SK-N-SH (cell line): ENCODE measurements around the gene SLCO4A1. TPM values are rescaled to one million over a fixed set of nuclear protein-coding genes. Genes with fewer than 3 reads are reported as not detected.

Source experiments
- CTCF ChIA-PET: fragments of 300-600, 350-600 bp; formaldehyde crosslinking; extraction: SDS; loops from one replicate; lab custom pipeline; 2021; lab: Yijun Ruan, JAX
- POLR2A ChIA-PET: fragments of 350-600 bp; sonication (Branson Sonifier 250); formaldehyde crosslinking; extraction: SDS; loops from one replicate; lab custom pipeline; 2020; ENCODE audit warnings: antibody characterized with exemption, inconsistent platforms; lab: Yijun Ruan, JAX
- DNase-seq: peaks from one replicate; pipeline ENCODE4 v3.0.0; 2012
- H2AFZ ChIP-seq: fragments of 200-600 bp; sonication (generic); 2 replicates; pipeline ENCODE4 v1.8.1; 2016; ENCODE audit warnings: antibody characterized with exemption, mild to moderate bottlenecking, low read depth
- H3F3A ChIP-seq: fragments of 200-600 bp; sonication (generic); replicated peaks from 2 replicates; pipeline ENCODE3; 2016; ENCODE audit warnings: antibody characterized with exemption, mild to moderate bottlenecking; ENCODE audit not compliant: insufficient read depth
- H3K27ac ChIP-seq, 2 experiments: fragments of 200-500 bp in 1 of 2; fragments of 200-600 bp in 1 of 2; sonication (Bioruptor generic) in 1 of 2; sonication (generic), shearing (Covaris generic) in 1 of 2; 2 replicates each; pipeline versions ENCODE4 v1.5.1 to v1.6.1; 2014 to 2016; ENCODE audit warnings: low read depth in 2 of 2, inconsistent platforms in 1 of 2, low read length in 1 of 2, mild to moderate bottlenecking in 1 of 2, mixed read lengths in 1 of 2
- H3K27me3 ChIP-seq: fragments of 200-600 bp; sonication (generic), shearing (Covaris generic); 2 replicates; pipeline ENCODE4 v1.6.1; 2016; ENCODE audit warnings: mixed run types; ENCODE audit not compliant: insufficient read depth
- H3K36me3 ChIP-seq, 2 experiments: fragments of 200-500 bp in 1 of 2; fragments of 200-600 bp in 1 of 2; sonication (Bioruptor generic) in 1 of 2; sonication (generic) in 1 of 2; replicated peaks in 1 of 2; 2 replicates each; pipeline versions ENCODE3 to v1.5.1; 2014 to 2016; ENCODE audit warnings: low read length in 1 of 2, mild to moderate bottlenecking in 1 of 2; ENCODE audit not compliant: insufficient read depth in 2 of 2, control insufficient read depth in 1 of 2
- H3K4me1 ChIP-seq, 2 experiments: fragments of 200-500 bp in 1 of 2; fragments of 200-600 bp in 1 of 2; sonication (Bioruptor generic) in 1 of 2; sonication (generic), shearing (Covaris generic) in 1 of 2; 2 replicates each; pipeline versions ENCODE4 v1.5.1 to v1.6.1; 2014 to 2016; ENCODE audit warnings: low read depth in 1 of 2, low read length in 1 of 2, mixed run types in 1 of 2; ENCODE audit not compliant: insufficient read depth in 2 of 2, control insufficient read depth in 1 of 2
- H3K4me2 ChIP-seq: fragments of 200-600 bp; sonication (generic), shearing (Covaris generic); 2 replicates; pipeline ENCODE4 v1.6.1; 2017; ENCODE audit warnings: mixed run types
- H3K4me3 ChIP-seq, 2 experiments: fragments of 200-500 bp in 1 of 2; fragments of 200-600 bp in 1 of 2; sonication (Bioruptor generic) in 1 of 2; sonication (generic), shearing (Covaris generic) in 1 of 2; 2 replicates each; pipeline versions ENCODE4 v1.5.1 to v1.8.1; 2014 to 2016; ENCODE audit warnings: low read depth in 2 of 2, inconsistent platforms in 1 of 2, low read length in 1 of 2, mild to moderate bottlenecking in 1 of 2, mixed read lengths in 1 of 2, moderate library complexity in 1 of 2
- H3K79me2 ChIP-seq: fragments of 200-600 bp; sonication (generic); 2 replicates; pipeline ENCODE4 v1.8.1; 2017; ENCODE audit warnings: mild to moderate bottlenecking; ENCODE audit not compliant: insufficient read depth
- H3K9ac ChIP-seq: fragments of 200-600 bp; sonication (generic); 2 replicates; pipeline ENCODE4 v1.6.1; 2017; ENCODE audit warnings: mixed run types
- H3K9me2 ChIP-seq: fragments of 200-600 bp; sonication (generic); 2 replicates; pipeline ENCODE4 v1.6.1; 2017; ENCODE audit warnings: mixed run types
- H3K9me3 ChIP-seq: fragments of 200-600 bp; sonication (generic); 2 replicates; pipeline ENCODE4 v1.6.1; 2017; ENCODE audit warnings: mixed run types, mild to moderate bottlenecking, moderate library complexity
- H4K20me1 ChIP-seq: fragments of 200-600 bp; sonication (generic); 2 replicates; pipeline ENCODE4 v1.6.1; 2017; ENCODE audit warnings: mild to moderate bottlenecking, mixed run types; ENCODE audit not compliant: insufficient read depth
- CHD2 ChIP-seq: fragments of 150-350 bp; IDR thresholded peaks from 2 replicates; pipeline ENCODE4 v1.6.1; 2018; ENCODE audit warnings: low read length; ENCODE audit not compliant: partially characterized antibody
- EZH2phosphoT487 ChIP-seq: fragments of 200-600 bp; sonication (generic); IDR thresholded peaks from 2 replicates; pipeline ENCODE4 v1.6.1; 2017; ENCODE audit warnings: low read depth, mixed run types, mild to moderate bottlenecking, antibody characterized with exemption, moderate library complexity, borderline replicate concordance
- FOXJ3 ChIP-seq: sonication (generic); formaldehyde crosslinking; IDR thresholded peaks from 2 replicates; pipeline ENCODE4 v1.5.1; 2020; ENCODE audit warnings: mild to moderate bottlenecking, missing genetic modification reagents
- FOXM1 ChIP-seq: IDR thresholded peaks from 2 replicates; pipeline ENCODE4 v1.4.0; 2012; ENCODE audit warnings: low read depth, mild to moderate bottlenecking
- GABPA ChIP-seq: IDR thresholded peaks from 2 replicates; pipeline ENCODE4 v1.4.0; 2012; ENCODE audit warnings: low read depth, mild to moderate bottlenecking
- MAX ChIP-seq: IDR thresholded peaks from 2 replicates; pipeline ENCODE4 v1.4.0; 2012; ENCODE audit warnings: low read depth
- MEF2A ChIP-seq: IDR thresholded peaks from 2 replicates; pipeline ENCODE4 v1.4.0; 2012; ENCODE audit warnings: low read depth, borderline replicate concordance
- MXI1 ChIP-seq: IDR thresholded peaks from 2 replicates; pipeline ENCODE4 v1.6.1; 2012; ENCODE audit warnings: mild to moderate bottlenecking, low read depth, low read length, improper control_type of control experiment
- POLR2AphosphoS5 ChIP-seq: IDR thresholded peaks from 2 replicates; pipeline ENCODE4 v1.6.1; 2012; ENCODE audit warnings: low read depth, low read length
- RAD21 ChIP-seq: IDR thresholded peaks from 2 replicates; pipeline ENCODE4 v1.6.1; 2012; ENCODE audit warnings: mild to moderate bottlenecking, low read length
- RXRA ChIP-seq: IDR thresholded peaks from 2 replicates; pipeline ENCODE4 v1.4.0; 2012; ENCODE audit warnings: low read depth, mild to moderate bottlenecking, borderline replicate concordance
- SIN3A ChIP-seq: IDR thresholded peaks from 2 replicates; pipeline ENCODE4 v1.6.1; 2012; ENCODE audit warnings: low read depth, mild to moderate bottlenecking, low read length, moderate library complexity, borderline replicate concordance
- SMC3 ChIP-seq: IDR thresholded peaks from 2 replicates; pipeline ENCODE4 v1.6.1; 2012; ENCODE audit warnings: low read depth, low read length, improper control_type of control experiment
- TAF1 ChIP-seq: IDR thresholded peaks from 2 replicates; pipeline ENCODE4 v1.6.1; 2012; ENCODE audit warnings: low read depth, mild to moderate bottlenecking, low read length, moderate library complexity, borderline replicate concordance
- TEAD4 ChIP-seq: IDR thresholded peaks from 2 replicates; pipeline ENCODE4 v1.4.0; 2012; ENCODE audit warnings: mild to moderate bottlenecking, borderline replicate concordance; ENCODE audit not compliant: insufficient read depth
- YY1 ChIP-seq: IDR thresholded peaks from 2 replicates; pipeline ENCODE4 v1.4.0; 2012; ENCODE audit warnings: low read depth, mild to moderate bottlenecking
- WGBS: methylation state at CpG from one replicate; pipeline ENCODE4 v1.1.6; 2017; ENCODE audit warnings: low lambda C conversion rate; 5-methylcytosine and 5-hydroxymethylcytosine counted together
- polyA plus RNA-seq, 3 experiments: library from polyadenylated mRNA; depleted of rRNA; stranded (reverse); fragments of >200 nt; gene quantifications; 2 replicates each; pipeline ENCODE4 v1.2.3, GENCODE V29; 2012
- TF ChIP-seq, protein P1 (sequence below): IDR thresholded peaks from 2 replicates; pipeline ENCODE4 v1.6.1; 2012; ENCODE audit warnings: mild to moderate bottlenecking, low read depth, low read length, moderate library complexity

SLCO4A1 gene
- polyA plus RNA-seq, 1 of the 3 experiments (the other 2 are of a cell fraction) = 0.33 TPM

GRCh38 chr20:62677678-62678077 is 35.4 kb downstream of the SLCO4A1 start:
- Histone ChIP-seq H3K4me2 (no peak overlapping the region), H4K20me1 (no peaks in the 10 kb centered on the region), H3K4me3 (no peak overlapping the region), H3K79me2 (no peaks in the 10 kb centered on the region), H3K9me2 (no peaks in the 10 kb centered on the region), H3K9me3 (no peaks in the 10 kb centered on the region), H3F3A (no peaks in the 10 kb centered on the region), H3K36me3 (no peaks in the 10 kb centered on the region), H3K4me1 (peaks cover 0 to 4% of the 10 kb centered on the region in 2 experiments; a peak in 1 of 4 replicates), H3K27me3 (no peaks in the 10 kb centered on the region), H3K9ac (no peak overlapping the region)
- DNase-seq = no peak
- POLR2A ChIA-PET = no interaction called here
- 77% methylated on average over 9 of the region's 10 CpGs for WGBS
- CTCF ChIA-PET = interaction anchor here (3.4 kb wide), 1 partner anchor 114 kb away, joined by 24 read pairs; no protein-coding TSS in a partner anchor
- TF ChIP-seq POLR2AphosphoS5 (no peak), RXRA (no peak), RAD21 (no peak), YY1 (no peak), SIN3A (no peak), GABPA (no peak), FOXM1 (no peak), CHD2 (no peak), MEF2A (no peak), TEAD4 (no peak), MXI1 (no peak), TAF1 (no peak), SMC3 (no peak), FOXJ3 (no peak), EZH2phosphoT487 (no peak), MAX (no peak)
- TF ChIP-seq, protein P1, sequence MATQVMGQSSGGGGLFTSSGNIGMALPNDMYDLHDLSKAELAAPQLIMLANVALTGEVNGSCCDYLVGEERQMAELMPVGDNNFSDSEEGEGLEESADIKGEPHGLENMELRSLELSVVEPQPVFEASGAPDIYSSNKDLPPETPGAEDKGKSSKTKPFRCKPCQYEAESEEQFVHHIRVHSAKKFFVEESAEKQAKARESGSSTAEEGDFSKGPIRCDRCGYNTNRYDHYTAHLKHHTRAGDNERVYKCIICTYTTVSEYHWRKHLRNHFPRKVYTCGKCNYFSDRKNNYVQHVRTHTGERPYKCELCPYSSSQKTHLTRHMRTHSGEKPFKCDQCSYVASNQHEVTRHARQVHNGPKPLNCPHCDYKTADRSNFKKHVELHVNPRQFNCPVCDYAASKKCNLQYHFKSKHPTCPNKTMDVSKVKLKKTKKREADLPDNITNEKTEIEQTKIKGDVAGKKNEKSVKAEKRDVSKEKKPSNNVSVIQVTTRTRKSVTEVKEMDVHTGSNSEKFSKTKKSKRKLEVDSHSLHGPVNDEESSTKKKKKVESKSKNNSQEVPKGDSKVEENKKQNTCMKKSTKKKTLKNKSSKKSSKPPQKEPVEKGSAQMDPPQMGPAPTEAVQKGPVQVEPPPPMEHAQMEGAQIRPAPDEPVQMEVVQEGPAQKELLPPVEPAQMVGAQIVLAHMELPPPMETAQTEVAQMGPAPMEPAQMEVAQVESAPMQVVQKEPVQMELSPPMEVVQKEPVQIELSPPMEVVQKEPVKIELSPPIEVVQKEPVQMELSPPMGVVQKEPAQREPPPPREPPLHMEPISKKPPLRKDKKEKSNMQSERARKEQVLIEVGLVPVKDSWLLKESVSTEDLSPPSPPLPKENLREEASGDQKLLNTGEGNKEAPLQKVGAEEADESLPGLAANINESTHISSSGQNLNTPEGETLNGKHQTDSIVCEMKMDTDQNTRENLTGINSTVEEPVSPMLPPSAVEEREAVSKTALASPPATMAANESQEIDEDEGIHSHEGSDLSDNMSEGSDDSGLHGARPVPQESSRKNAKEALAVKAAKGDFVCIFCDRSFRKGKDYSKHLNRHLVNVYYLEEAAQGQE = no peak
- TF ChIP-seq, all 33 proteins: peak for 0
- no peak overlapping the region for H2AFZ ChIP-seq
- no peak overlapping the region for H3K27ac ChIP-seq
